Esophagus squamous epithelium (tissue), 4 donors: ENCODE results near the gene ENOX2.

Source experiments
- CTCF ChIP-seq, 6 experiments: fragments of 450-650 bp in 4 of 6; fragments of 200-600 bp in 2 of 6; sonication (generic) in 2 of 6; IDR thresholded peaks; one replicate each; pipeline ENCODE4 v1.5.1; 2016 to 2019; ENCODE audit warnings: antibody characterized with exemption in 6 of 6, mild to moderate bottlenecking in 4 of 6, moderate library complexity in 4 of 6
- POLR2A ChIP-seq, 4 donors: fragments of 450-650 bp; IDR thresholded peaks; one replicate each; pipeline ENCODE4 v1.6.1; 2017; ENCODE audit warnings: antibody characterized with exemption in 4 of 4, mild to moderate bottlenecking in 4 of 4, moderate library complexity in 3 of 4

DNA sequence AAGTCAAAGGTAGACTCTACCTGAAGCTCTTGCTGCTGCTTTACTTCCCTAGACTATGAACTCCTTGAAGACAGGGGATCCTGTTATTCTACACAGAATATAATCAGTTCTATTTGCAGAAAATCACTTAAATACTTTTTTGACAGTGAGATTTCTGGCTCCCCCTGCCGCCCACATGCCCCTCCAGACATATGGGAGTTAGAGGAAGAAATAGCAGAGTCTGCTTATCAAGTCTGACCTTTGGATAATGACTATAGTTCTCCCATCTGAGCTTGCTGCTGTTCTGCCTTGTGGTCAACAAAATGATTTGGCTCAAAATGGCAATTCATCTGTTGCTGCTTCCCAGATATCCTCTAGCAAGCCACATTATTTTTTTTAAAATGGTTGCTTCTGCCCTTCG, 101.1 kb downstream of the ENOX2 start:
- TF ChIP-seq POLR2A (IDR thresholded peaks at IDR 0.05): no peak
- TF ChIP-seq CTCF (IDR thresholded peaks at IDR 0.05): no peak
